WERI-Rb-1 (cell line): ENCODE results near the gene CAPS2.
"Not testable (repeated sequence)": the region's sequence is repeated elsewhere in the genome, so short reads cannot be mapped to it uniquely, and the experiment has no call there.

Experiments used
- DNase-seq: peaks from one replicate; pipeline ENCODE4 v3.0.0-alpha.2; 2020
- H3K27ac ChIP-seq: fragments of 250-450 bp; sonication (Bioruptor Pico); 2 replicates; pipeline ENCODE4 v1.5.1; 2020; ENCODE audit warnings: mild to moderate bottlenecking, moderate library complexity
- H3K27me3 ChIP-seq: fragments of 250-450 bp; sonication (Bioruptor Pico); 2 replicates; pipeline ENCODE4 v1.5.1; 2021; ENCODE audit warnings: mild to moderate bottlenecking, low read depth, moderate library complexity; ENCODE audit not compliant: insufficient read depth, severe bottlenecking
- H3K36me3 ChIP-seq: fragments of 250-450 bp; sonication (Bioruptor Pico); 2 replicates; pipeline ENCODE4 v1.5.1; 2020; ENCODE audit warnings: mild to moderate bottlenecking, moderate library complexity
- H3K4me3 ChIP-seq: 2 replicates; pipeline ENCODE4 v1.5.1; 2011; ENCODE audit warnings: low read depth, mild to moderate bottlenecking, control low read depth, low read length
- H3K9me3 ChIP-seq: fragments of 250-450 bp; sonication (Bioruptor Pico); 2 replicates; pipeline ENCODE4 v1.5.1; 2021; ENCODE audit warnings: mild to moderate bottlenecking, moderate library complexity; ENCODE audit not compliant: severe bottlenecking
- TF ChIP-seq, protein P1 (sequence below): IDR thresholded peaks from 2 replicates; pipeline ENCODE4 v1.5.1; 2011; ENCODE audit warnings: low read depth, mild to moderate bottlenecking, control low read depth, inconsistent platforms, low read length

The CAPS2 gene

GRCh38 chr12:75361408-75361807 is 31.3 kb upstream of the CAPS2 start:
- Histone ChIP-seq H3K9me3 (no peaks in the 10 kb centered on the region), H3K27me3 (no peaks in the 10 kb centered on the region), H3K27ac (no peak overlapping the region), H3K36me3 (no peaks in the 10 kb centered on the region), H3K4me3 (no peak overlapping the region)
- TF ChIP-seq, protein P1, sequence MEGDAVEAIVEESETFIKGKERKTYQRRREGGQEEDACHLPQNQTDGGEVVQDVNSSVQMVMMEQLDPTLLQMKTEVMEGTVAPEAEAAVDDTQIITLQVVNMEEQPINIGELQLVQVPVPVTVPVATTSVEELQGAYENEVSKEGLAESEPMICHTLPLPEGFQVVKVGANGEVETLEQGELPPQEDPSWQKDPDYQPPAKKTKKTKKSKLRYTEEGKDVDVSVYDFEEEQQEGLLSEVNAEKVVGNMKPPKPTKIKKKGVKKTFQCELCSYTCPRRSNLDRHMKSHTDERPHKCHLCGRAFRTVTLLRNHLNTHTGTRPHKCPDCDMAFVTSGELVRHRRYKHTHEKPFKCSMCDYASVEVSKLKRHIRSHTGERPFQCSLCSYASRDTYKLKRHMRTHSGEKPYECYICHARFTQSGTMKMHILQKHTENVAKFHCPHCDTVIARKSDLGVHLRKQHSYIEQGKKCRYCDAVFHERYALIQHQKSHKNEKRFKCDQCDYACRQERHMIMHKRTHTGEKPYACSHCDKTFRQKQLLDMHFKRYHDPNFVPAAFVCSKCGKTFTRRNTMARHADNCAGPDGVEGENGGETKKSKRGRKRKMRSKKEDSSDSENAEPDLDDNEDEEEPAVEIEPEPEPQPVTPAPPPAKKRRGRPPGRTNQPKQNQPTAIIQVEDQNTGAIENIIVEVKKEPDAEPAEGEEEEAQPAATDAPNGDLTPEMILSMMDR: no peak
- no peak for DNase-seq

DNA sequence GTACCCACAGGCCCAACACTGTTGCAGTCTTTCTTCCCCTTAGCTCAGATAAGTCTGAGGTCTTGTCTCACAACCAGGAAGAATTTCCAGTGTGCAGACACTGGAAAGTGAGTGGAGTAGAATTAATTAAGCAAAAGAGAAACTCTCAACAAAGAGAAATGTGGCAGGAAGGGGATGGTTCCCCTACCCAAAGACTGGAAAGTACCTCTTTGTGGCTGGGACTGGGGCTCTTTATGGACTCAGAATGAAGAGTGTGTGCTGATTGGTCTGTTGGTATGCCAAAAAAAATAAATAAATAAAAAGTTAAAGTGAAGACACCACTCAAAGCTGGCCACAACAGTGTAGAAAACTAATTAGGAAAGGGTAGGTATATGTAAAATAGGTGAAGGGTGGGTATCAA is 30.8 kb upstream of the CAPS2 start:
- TF ChIP-seq, protein P1: no peak
- Histone ChIP-seq H3K9me3 (no peaks in the 10 kb centered on the region), H3K27me3 (no peaks in the 10 kb centered on the region), H3K27ac (no peak overlapping the region), H3K36me3 (no peaks in the 10 kb centered on the region), H3K4me3 (no peak overlapping the region)
- no peak for DNase-seq

GRCh38 chr12:75354011-75354410 is 23.9 kb upstream of the CAPS2 start:
- H3K36me3 ChIP-seq: no peaks in the 10 kb centered on the region
- H3K27me3 ChIP-seq: no peaks in the 10 kb centered on the region
- no peak overlapping the region for H3K4me3 ChIP-seq
- TF ChIP-seq, protein P1: no peak
- no peaks in the 10 kb centered on the region for H3K9me3 ChIP-seq
- H3K27ac ChIP-seq: no peak overlapping the region
- DNase-seq: no peak

GRCh38 chr12:75350413-75350812 is 20.3 kb upstream of the CAPS2 start:
- DNase-seq: no peak
- H3K4me3 ChIP-seq: no peak overlapping the region
- no peaks in the 10 kb centered on the region for H3K27me3 ChIP-seq
- no peaks in the 10 kb centered on the region for H3K9me3 ChIP-seq
- TF ChIP-seq, protein P1: no peak
- no peak overlapping the region for H3K27ac ChIP-seq
- H3K36me3 ChIP-seq: no peaks in the 10 kb centered on the region

- Histone ChIP-seq H3K27me3 (no peaks in the 10 kb centered on the region), H3K36me3 (no peaks in the 10 kb centered on the region), H3K9me3 (no peaks in the 10 kb centered on the region), H3K4me3 (no peak overlapping the region), H3K27ac (no peak overlapping the region)
- TF ChIP-seq, protein P1: no peak
- no peak for DNase-seq
These were observed 19.8 kb upstream of the CAPS2 start for GRCh38 chr12:75349946-75350345.

DNA sequence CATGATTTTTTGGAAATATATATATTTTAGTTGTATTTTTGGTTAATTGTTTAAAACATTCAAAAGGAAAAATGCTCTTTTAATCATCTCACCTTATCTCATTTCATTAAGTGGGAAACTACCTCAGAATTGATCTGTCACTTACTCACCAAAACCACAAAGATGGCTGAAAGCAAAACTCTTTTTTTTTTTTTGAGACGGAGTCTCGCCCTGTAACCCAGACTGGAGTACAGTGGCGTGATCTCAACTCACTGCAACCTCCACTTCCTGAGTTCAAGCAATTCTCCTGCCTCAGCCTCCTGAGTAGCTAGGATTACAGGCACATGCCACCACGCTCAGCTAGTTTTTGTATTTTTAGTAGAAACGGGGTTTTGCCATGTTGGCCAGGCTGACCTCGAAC is 16.1 kb upstream of the CAPS2 start:
- not testable (repeated sequence) for H3K27me3 ChIP-seq, H3K4me3 ChIP-seq, H3K27ac ChIP-seq, H3K9me3 ChIP-seq, H3K36me3 ChIP-seq, DNase-seq
